Vagina (tissue), 2 donors: ENCODE results near the gene TRIM26. TPM values are rescaled to one million over a fixed set of nuclear protein-coding genes. Genes with fewer than 3 reads are reported as not detected.

ENCODE experiments used
- DNase-seq, 2 donors: peaks; one replicate each; pipeline ENCODE4 v3.0.0-alpha.2; 2017; ENCODE audit errors: extremely low spot score in 2 of 2
- H3K27ac ChIP-seq: fragments of 200-600 bp; sonication (generic); one replicate; pipeline ENCODE4 v1.5.1; 2019
- H3K27me3 ChIP-seq: fragments of 200-600 bp; sonication (generic); one replicate; pipeline ENCODE4 v1.5.1; 2019
- H3K36me3 ChIP-seq, 2 donors: fragments of 200-600 bp; sonication (generic); one replicate each; pipeline ENCODE4 v1.5.1; 2017 to 2019
- H3K4me1 ChIP-seq: fragments of 200-600 bp; sonication (generic); one replicate; pipeline ENCODE4 v1.5.1; 2019
- H3K4me3 ChIP-seq, 2 donors: fragments of 200-600 bp; sonication (generic); 1 replicate in 1 of 2; 2 replicates in 1 of 2; pipeline ENCODE4 v1.5.1; 2016 to 2019
- H3K9me3 ChIP-seq: fragments of 200-600 bp; sonication (generic); one replicate; pipeline ENCODE4 v1.5.1; 2019
- POLR2A ChIP-seq, 2 donors: fragments of 450-650 bp; IDR thresholded peaks; one replicate each; pipeline ENCODE4 v1.6.1; 2017; ENCODE audit warnings: antibody characterized with exemption in 2 of 2, mild to moderate bottlenecking in 2 of 2, moderate library complexity in 2 of 2
- POLR2AphosphoS5 ChIP-seq, 2 donors: sonication (generic); formaldehyde crosslinking; IDR thresholded peaks; one replicate each; pipeline ENCODE4 v1.9.0; 2017; ENCODE audit warnings: antibody characterized with exemption in 2 of 2, mild to moderate bottlenecking in 2 of 2, low read depth in 1 of 2; ENCODE audit not compliant: insufficient read depth in 1 of 2
- intact Hi-C: fragments of 100-400 bp; cut with DNase I; formaldehyde crosslinking; loops from one replicate; pipeline ENCODE4 v1.15.1; 2023
- total RNA-seq: library from RNA; depleted of rRNA; stranded (reverse); fragments of >200 nt; gene quantifications from one replicate; pipeline ENCODE4 v1.2.3, GENCODE V29; 2016
- TF ChIP-seq, protein P1 (sequence below), 3 experiments: fragments of 450-650 bp in 2 of 3; fragments of 200-600 bp in 1 of 3; sonication (generic) in 1 of 3; IDR thresholded peaks; one replicate each; pipeline ENCODE4 v1.5.1; 2017 to 2019; ENCODE audit warnings: antibody characterized with exemption in 3 of 3, mild to moderate bottlenecking in 2 of 3, moderate library complexity in 2 of 3

The TRIM26 gene
- total RNA-seq, 1 donor from 2014 or later: 35.4 TPM

DNA sequence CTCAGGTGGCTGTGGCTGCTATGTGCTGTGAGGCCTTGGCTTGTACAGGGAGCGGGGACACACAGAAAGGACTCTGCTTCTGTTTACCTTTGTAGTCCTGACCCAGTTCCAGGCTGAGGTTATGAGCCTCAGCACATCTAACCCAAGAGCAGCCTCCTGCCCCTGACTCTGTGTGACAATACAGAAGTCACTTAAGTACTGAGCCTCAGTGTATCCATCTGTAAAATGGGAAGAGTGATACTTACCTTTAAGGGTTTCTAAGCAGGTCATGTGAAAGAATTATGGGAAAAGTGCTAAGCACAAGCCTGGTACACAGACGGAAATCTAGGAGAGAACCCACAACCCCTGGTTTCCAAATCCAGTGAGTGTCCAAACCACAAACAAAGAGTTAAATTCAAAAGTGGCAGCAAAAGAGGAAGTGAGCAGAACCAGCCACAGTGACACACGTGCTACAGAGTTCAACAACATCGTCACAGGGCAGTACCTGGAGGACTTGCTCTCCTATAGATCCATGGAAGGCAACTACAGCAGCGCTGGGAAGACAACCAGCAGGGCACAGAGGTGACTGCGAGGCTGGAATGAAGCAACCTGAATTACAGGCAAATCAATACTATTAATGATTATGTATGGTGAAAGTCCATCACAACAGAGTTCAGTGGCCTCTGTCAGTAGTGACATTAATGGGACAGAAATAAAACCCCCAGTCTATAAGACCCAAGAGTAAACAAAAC, 12.5 kb downstream of the TRIM26 start:
- no peaks in the 10 kb centered on the region for H3K9me3 ChIP-seq
- H3K4me1 ChIP-seq: peaks cover 38% of the 10 kb centered on the region
- H3K27me3 ChIP-seq: no peaks in the 10 kb centered on the region
- TF ChIP-seq, protein P1, sequence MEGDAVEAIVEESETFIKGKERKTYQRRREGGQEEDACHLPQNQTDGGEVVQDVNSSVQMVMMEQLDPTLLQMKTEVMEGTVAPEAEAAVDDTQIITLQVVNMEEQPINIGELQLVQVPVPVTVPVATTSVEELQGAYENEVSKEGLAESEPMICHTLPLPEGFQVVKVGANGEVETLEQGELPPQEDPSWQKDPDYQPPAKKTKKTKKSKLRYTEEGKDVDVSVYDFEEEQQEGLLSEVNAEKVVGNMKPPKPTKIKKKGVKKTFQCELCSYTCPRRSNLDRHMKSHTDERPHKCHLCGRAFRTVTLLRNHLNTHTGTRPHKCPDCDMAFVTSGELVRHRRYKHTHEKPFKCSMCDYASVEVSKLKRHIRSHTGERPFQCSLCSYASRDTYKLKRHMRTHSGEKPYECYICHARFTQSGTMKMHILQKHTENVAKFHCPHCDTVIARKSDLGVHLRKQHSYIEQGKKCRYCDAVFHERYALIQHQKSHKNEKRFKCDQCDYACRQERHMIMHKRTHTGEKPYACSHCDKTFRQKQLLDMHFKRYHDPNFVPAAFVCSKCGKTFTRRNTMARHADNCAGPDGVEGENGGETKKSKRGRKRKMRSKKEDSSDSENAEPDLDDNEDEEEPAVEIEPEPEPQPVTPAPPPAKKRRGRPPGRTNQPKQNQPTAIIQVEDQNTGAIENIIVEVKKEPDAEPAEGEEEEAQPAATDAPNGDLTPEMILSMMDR (IDR thresholded peaks at IDR 0.05): no peak
- TF ChIP-seq POLR2A (IDR thresholded peaks at IDR 0.05): no peak
- TF ChIP-seq POLR2AphosphoS5 (IDR thresholded peaks at IDR 0.05; ENCODE audit: insufficient read depth in 1 of 2, low read depth in 1 of 2): no peak
- no peak overlapping the region for H3K4me3 ChIP-seq
- intact Hi-C loops: no loop called here
- DNase-seq: no peak
- H3K36me3 ChIP-seq: peaks cover 0 to 45% of the 10 kb centered on the region in 2 donors
- no peak overlapping the region for H3K27ac ChIP-seq

DNA sequence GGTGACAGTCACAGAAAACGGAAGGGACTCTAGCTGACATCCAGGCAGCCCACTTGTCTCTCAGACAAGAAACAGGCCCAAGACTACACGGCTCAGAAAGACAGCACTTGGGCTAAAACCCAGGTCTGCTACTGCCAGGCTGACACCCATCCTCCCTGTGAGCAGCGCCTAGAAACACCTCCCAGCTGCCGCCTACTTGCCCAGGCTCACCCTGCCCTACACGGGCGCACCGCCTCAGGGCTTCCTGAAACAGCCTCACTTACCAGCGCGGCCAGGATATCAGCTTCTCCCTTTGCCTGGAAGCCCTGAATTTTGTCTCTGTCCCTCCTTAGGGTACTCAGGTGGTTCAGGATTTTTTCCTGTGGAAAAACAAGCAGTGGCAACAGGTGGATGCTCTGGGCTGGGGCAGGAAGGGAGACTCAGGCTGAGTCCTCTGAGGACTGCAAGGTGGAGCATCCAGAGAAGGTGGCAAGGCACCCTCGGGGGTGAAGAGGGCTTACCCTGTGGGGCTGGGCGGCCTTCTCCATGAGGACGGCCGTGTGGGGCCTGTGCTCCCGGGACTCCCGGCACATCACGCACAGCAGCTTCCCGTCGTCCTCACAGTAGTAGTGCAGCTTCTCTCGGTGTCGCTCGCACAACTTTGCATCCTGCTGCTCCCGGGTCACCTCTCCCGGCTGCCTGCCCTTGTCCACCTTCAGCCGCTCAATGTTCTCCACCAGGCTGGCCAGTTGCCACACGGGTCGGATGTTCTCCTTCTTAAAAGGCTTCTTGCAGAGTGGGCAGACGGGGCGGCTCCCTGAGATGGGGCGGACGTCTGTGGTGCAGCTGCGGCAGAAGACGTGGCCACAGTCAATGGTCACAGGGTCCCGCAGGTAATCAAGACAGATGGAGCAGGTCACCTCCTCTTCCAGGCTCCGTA, 14.8 kb downstream of the TRIM26 start:
- Histone ChIP-seq H3K9me3 (no peaks in the 10 kb centered on the region), H3K27me3 (no peaks in the 10 kb centered on the region), H3K36me3 (peaks cover 0 to 57% of the 10 kb centered on the region in 2 donors), H3K4me3 (no peak overlapping the region), H3K27ac (no peak overlapping the region), H3K4me1 (peaks cover 27% of the 10 kb centered on the region)
- intact Hi-C loops: no loop called here
- DNase-seq: no peak
- TF ChIP-seq POLR2AphosphoS5 (IDR thresholded peaks at IDR 0.05; ENCODE audit: insufficient read depth in 1 of 2, low read depth in 1 of 2) (no peak), POLR2A (IDR thresholded peaks at IDR 0.05) (no peak)
- TF ChIP-seq, protein P1 (IDR thresholded peaks at IDR 0.05): no peak

DNA sequence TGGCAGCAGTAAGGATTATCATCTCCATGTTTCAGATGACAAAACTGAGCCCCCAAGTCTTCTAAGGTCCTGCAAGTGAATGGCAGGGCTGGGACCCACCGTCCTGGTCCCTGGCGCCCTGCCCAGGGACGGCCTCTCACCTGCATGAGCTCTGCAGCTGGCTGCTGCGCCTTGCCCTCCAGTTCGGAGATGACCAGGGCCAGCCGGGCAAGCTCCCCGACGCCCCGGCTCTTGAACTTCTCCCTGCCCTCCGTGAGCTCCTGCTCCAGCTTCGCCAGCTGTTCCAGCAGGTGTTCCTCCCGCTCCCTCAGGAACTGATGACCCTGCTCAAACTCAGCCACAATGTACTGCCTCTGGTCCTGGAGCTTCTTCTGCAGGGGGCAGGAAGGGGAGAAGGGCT, 16.8 kb downstream of the TRIM26 start:
- H3K27ac ChIP-seq: no peak overlapping the region
- no peaks in the 10 kb centered on the region for H3K9me3 ChIP-seq
- TF ChIP-seq, protein P1 (IDR thresholded peaks at IDR 0.05): no peak
- TF ChIP-seq POLR2AphosphoS5 (IDR thresholded peaks at IDR 0.05; ENCODE audit: insufficient read depth in 1 of 2, low read depth in 1 of 2) (no peak), POLR2A (IDR thresholded peaks at IDR 0.05) (no peak)
- H3K36me3 ChIP-seq: peaks cover 0 to 67% of the 10 kb centered on the region in 2 donors
- no peak for DNase-seq
- intact Hi-C loops: no loop called here
- H3K27me3 ChIP-seq: no peaks in the 10 kb centered on the region
- peaks cover 13% of the 10 kb centered on the region for H3K4me1 ChIP-seq
- H3K4me3 ChIP-seq: no peak overlapping the region

DNA sequence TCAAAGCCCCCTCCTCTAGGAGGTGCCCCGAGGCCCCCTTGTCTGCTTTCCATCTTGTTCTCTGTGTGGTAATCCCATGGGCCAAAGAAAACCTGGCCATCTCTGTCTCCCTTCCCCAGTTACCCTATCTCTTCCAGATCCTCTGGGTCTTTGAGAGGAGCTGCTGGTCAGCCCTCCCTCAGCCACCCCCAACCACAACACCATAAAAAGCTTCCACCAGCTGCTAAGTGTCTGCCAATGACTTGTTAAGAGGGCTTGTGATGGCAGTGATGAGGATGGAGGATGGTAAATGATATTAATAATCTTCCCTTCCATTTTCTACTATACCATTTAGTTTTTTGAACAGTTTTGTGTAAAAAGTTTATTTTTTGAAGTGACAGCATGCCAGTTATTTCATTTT, 17.3 kb downstream of the TRIM26 start:
- intact Hi-C loops: no loop called here
- peaks cover 0 to 72% of the 10 kb centered on the region in 2 donors for H3K36me3 ChIP-seq
- no peaks in the 10 kb centered on the region for H3K27me3 ChIP-seq
- no peak overlapping the region for H3K27ac ChIP-seq
- TF ChIP-seq, protein P1 (IDR thresholded peaks at IDR 0.05): no peak
- TF ChIP-seq POLR2A (IDR thresholded peaks at IDR 0.05): no peak
- TF ChIP-seq POLR2AphosphoS5 (IDR thresholded peaks at IDR 0.05; ENCODE audit: insufficient read depth in 1 of 2, low read depth in 1 of 2): no peak
- no peak overlapping the region for H3K4me3 ChIP-seq
- peaks cover 9% of the 10 kb centered on the region for H3K4me1 ChIP-seq
- H3K9me3 ChIP-seq: no peaks in the 10 kb centered on the region
- DNase-seq: no peak
